ENCODE results near the gene ITIH5.

Gene ITIH5

DNA sequence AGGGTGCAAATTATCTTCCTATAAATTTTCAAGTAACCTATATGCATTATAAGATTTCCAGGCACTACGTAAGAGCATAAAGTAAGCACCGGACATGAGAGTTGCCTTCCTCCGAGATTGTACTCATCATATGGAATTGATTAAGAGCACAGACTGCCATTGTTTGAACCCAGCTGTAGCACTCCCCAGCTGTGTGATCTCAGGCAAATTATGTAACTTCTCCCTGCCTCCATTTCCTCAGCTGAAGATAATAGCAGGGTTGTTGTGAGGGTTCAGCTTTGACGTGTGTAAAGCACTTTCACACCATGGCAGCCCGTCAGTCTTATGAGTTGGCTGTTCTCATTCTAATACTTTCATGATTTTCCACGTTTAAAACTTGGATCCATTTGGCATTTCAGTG, 122.6 kb downstream of the ITIH5 start:
- DNase-seq = no peak

GRCh38 chr10:7542189-7542914, 124.4 kb downstream of the ITIH5 start:
- no peak for DNase-seq

DNA sequence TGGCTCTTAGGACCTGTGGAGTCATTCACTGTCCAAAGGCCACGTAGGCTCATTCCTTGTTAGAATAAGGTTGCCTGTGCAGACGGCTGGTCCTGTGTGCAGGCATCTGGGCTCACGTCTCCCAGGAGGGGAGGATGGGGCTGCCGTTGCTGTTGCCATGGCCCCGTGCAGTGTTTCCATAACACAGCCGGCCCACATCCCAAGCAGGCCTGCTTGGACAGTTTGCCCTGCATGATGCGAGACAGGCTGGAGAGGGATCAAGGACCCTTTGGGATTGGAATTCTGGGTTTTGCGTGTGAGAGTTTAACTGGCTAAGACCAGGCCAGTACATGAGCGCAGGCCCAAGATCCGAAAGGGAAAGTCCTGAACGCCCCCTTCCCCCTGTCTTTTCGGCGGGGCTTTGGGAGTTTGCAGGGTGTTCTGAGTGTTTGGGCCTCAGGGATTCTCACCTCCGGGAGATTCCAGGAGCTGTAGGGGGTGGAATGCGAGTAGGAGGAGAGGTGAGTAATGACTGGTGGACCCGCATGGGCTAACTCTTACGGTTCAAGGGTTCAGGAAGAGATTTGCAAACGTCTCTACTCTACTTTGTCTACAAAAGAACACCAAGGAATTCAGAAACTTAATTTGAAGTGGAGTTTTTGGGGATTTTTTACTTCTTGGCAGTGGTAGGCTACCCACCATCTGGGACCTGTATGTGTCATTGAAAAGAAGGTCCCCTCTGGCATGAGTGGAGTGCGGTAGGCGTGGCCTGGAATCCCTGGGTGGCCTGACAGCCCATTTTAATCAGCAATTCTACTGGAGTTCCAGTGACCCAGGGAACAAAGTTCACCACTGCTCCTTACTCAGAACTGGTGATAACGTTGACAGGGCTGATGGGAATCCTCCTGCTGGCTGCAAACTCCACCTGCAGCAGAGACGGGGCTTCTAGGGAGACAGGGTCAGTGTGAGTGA, 125.4 kb downstream of the ITIH5 start:
- no peak for DNase-seq

DNA sequence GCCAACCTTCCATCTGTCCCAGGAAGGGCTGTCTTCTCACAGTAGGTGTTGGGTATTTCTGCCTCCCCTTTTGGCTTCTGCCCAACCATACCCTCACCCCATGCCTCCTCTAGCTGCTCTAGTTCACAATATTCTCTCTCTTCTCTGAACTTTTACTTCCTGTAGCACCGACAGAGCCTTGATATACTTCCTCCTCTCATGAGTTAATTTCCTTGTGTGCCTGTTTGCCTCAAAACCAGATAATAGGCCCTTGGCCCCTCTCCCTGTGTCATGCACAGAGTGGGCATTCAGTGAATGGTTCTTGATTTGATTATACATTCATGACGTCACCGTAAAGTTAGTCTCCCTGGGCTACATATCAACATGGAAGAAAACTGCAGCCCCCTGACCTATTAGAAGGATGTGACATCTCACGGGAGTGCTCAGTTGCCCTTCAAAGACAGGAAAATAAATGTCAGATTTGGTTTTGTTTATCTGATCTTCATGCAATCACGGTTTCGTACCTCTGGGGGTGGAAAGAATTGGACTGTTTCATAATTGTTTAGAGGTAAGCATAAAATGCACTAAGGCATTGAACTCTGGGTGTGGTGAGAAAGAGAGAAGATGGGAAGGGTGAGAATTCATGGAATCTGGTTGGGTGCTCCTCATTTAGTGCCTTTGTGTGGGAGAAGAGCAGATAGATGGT, 127.7 kb downstream of the ITIH5 start:
- no peak for DNase-seq

DNA sequence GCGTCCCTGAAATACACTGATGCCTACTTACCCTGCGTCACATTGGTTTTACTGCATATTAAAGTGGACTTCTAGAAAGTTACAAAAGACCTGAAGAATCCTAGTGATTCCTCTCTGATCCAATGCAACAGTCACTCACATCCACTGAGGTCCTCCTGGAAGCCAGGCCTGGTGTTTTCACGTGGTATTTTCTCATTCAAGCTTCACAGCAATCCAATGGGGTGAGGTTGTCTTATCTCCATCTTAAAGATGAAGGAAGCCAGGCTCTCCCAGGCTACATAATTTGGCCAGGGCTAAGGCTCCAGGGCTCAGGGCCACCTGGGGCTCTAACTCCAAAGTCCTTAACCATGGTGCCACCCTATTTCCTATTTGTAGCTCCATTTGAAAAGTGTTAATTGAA, 129.6 kb downstream of the ITIH5 start:
- no peak for DNase-seq

DNA sequence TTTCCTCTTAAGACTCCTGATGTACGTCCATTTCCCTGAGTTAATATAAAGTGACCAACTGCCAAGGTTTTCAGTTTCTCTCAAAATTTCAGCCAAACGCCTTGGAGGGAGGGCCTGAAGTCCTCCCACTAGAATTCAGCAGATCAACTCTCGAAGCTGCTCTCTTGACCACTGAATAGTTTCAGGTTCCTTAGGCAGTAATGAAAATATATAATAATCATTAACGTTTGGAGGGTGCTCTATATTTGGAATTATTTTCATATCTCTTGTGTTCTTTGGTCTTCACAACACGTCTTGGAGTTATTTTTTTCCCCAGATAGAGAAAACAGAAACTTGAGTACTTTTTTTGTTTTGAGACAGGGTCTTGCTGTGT, 132.3 kb downstream of the ITIH5 start:
- no peak for DNase-seq

GRCh38 chr10:7533657-7534479, 132.9 kb downstream of the ITIH5 start:
- DNase-seq = no peak

GRCh38 chr10:7532723-7533498, 133.9 kb downstream of the ITIH5 start:
- no peak for DNase-seq

DNA sequence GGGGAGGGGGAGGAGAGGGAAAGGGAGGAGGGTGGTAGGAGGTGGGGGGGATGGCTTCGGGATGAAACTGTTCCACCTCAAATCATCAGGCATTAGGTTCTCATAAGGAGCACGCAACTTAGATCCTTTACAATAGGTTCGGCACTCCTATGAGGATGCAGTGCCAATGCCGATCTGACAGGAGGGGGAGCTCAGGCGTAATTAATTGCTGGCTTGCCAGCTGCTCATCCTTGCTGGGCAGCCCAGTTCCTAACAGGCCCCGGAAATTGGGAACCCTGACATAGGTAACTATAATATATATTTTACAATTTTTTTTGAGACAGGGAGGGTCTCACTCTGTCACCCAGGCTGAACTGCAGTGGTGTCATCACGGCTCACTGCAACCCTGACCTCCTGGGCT, 137.1 kb downstream of the ITIH5 start:
- no peak for DNase-seq

GRCh38 chr10:7527468-7527867, 139.3 kb downstream of the ITIH5 start:
- DNase-seq = no peak

DNA sequence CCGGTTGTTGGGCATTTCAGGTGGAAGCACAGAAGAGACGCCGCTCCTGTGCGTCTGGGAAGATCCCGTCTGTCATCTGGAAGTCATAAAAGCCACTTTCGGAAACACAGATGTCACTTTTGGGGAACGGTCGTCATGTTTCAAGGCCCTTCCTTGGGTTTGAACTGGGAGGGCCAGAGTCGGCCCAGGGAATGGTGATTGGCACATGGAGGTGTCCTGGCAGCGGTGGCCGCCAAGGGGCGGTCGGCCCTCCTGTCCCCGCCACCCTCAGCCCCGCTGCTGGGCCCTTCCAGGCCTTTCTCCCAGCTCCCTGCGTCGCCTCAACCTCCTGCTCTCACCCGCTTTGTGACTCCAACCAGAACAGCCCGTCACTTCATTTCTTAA, 140.8 kb downstream of the ITIH5 start:
- no peak for DNase-seq

DNA sequence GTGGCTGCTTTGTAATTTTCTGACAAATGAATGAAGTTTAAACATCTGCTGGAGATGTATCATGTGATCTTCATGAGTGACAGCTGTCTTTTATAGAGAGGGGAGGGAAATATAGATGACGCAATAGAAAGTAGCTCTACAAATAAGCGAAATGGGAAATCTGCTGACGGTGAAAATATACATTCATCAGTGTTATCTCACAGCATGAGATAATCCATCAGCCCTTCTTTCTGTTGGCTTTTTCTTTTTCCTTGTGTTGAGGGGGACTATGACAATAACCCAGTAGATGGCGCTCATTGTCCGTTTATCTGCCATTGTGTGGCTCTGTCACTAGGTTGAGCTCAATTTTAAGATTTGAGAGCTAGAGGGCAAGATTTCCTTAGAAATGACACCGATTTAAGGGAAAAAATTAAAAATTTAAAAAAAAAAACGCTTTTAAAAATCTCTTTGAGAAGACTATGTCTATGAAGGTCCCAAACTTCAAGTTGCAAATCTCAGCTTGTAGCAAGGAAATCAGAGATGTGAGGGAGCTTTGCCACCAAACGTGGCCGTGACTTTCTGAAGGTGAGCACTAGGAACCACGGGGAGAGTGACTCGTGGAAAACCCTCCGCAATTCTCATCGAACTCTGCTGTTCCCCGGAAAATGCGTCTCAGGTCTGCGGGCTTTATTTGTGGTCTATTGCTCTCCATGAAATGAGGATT, 141.3 kb downstream of the ITIH5 start:
- peak; percentile 76 for DNase-seq

GRCh38 chr10:7523656-7524055, 143.1 kb downstream of the ITIH5 start:
- no peak for DNase-seq

DNA sequence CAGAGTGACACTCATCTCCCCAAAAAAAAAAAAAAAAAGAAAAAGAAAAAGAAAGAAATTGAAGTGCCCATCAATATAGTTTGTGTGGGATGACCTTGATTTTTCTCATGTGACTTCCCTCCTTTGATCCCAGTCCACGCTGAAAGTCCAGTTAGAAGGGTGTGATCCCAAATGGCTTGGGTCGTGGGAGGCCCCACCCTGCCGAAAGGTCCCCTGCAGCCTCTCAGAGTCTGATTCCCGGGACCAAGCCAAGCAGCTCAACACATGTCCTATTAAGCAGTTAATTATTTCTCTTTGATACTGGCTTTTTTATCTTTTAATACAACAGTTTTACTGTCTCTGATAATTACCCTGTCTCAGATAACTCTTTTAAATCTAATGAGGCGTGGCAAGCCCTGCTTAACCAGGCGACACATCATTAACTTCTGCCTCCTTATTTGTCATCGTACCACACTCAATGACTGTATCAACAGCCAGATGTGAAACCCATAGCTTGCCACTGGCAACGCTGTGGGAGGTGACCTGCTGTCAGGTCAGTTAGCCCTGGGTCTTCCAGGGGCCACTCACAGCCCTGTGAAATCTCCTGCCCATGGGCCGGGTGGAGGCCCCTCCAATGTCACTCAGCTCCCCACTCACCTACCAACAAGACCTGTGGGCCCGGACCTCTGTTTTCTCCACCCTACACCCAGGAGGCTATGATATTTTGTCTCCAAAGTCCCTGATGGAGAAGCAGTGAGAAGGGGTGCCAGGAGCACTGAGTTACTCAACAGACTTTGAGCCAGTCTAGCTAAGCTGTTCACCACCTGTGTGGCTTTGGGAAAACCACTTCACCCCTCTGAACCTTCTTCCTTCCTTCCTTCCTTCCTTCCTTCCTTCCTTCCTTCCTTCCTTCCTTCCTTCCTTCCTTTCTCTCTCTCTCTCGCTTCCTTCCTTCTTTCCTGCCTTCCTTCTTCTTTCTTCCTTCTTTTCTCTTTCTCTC, 146.0 kb downstream of the ITIH5 start:
- no peak for DNase-seq

- DNase-seq = no peak
Measured at GRCh38 chr10:7519351-7519750, 147.4 kb downstream of the ITIH5 start.

DNA sequence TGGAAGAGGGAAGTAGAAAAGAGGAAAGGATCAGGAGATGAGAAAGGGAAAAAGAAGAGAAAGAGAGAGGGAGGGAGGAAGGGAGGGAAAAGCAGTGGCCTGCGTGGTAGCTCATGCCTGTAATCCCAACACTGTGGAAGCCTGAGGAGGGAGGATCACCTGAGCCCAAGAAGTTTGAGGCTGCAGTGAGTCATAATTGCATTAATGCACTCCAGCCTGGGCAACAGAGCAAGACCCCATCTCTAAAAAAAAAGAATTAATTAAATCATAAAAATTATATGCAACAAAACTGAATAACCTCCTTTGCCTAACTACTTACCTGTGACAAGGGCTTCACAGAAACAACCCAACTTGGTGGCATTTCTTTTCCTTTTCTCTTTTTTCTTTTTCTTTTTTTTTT, 148.1 kb downstream of the ITIH5 start:
- no peak for DNase-seq

DNA sequence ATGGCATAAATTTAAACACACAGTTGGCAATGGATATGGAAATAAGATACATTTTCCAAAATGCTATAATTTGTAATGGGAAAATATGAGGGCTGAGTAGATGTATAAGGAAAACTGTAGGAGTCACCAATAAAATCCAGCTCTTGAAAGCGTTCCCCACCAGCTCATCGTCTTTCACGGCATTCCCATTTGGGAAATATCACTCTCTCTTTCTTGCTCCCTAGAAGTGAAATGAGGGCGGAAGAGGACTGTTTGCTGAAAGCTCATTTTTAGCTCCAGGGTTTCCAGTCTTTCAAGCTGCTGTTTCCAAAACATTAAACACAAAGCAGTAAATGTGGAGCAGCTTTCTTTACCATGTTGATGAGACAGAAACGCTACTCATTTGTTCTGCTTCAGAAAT, 151.3 kb downstream of the ITIH5 start:
- no peak for DNase-seq

DNA sequence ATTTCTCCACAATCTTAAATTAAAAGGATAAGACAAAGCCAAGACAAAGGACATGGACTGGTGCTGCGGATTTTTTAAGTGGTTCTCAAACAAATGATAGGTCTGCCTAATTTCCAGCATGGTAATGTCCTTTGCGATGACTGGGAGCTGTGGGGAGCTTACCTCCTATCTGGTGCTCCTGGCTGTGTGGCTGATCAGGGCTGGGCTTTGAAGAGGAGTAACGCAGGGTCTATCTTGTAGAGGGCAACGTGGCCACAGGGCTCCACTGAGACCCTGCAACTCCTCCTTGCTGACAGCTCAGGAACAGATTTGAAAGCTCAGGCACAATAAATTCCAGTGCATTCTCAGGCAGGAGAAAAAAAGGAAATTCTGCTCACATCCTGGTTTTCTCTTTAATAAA, 152.8 kb downstream of the ITIH5 start:
- DNase-seq = no peak

GRCh38 chr10:7513455-7513854, 153.3 kb downstream of the ITIH5 start:
- no peak for DNase-seq

GRCh38 chr10:7512487-7512886, 154.3 kb downstream of the ITIH5 start:
- no peak for DNase-seq
